Activated CD4-positive, alpha-beta T cell treated with anti-CD3 and anti-CD28 coated beads, Interleukin-2, amount 50 U/mL, for 1 hour (primary cell): ENCODE measurements around the gene IL36RN.

Experiments
- DNase-seq: peaks from one replicate; pipeline ENCODE4 v3.0.0-alpha.2; 2020

The IL36RN gene

DNA sequence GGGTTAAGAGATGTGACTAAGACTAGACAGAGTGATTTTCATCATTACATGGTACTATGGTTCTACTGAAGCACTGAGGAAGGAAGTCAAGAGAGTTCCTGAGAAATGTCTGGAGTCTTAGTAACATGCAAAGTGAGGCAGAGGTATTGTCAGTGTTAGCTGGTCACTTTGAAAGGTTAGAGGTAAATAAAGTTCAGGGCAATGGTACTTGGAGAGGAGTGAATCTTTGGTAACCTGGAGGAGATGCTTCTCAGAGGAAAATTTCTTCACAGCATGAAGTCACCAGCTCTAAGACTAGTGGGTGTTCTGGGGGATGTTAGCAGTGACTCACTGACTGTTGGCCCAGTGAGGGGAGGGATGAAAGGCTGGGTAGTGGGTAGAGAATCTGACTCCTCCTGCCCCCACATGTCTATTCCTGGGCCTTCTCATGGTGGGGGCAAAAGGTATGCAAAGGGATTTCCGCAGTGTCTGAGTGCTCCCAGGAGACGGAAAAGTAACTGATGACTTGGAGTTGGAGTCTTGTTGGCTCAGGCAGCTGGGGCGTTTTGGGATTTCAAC, 45.1 kb downstream of the IL36RN start:
- no peak for DNase-seq

DNA sequence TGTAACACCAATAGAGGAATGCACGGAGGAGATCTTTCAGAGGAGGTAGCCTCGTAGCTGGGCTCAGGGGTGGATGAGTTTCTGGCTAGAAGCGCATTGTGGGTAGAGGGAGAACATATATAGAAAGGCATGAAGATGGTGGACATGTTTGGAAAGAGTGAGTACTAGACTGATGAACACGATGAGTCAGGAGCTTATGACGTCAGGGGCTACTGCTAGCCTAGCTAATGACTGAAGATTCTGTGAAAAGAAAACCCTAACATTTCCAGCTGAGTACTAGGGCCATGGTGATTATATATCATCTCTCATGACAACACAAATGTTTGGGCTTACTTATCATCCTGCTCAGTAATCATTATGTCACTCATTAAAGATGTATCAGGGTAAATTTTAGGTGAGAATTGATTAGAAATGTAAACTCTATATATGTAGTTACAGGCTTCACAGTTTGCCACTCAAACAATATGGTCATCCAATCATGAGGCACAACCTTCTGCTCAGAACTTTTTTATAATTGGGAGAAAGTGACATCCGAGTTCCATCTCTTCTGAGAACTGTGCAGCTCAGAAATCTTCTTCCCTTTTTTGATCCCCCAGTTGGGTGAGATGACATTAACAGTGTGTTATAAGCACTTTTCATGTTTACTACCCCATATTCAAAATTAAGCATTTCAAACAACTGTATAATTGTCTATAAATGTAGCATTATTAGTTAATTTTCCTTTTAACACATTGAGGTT, 46.2 kb downstream of the IL36RN start:
- DNase-seq = no peak

DNA sequence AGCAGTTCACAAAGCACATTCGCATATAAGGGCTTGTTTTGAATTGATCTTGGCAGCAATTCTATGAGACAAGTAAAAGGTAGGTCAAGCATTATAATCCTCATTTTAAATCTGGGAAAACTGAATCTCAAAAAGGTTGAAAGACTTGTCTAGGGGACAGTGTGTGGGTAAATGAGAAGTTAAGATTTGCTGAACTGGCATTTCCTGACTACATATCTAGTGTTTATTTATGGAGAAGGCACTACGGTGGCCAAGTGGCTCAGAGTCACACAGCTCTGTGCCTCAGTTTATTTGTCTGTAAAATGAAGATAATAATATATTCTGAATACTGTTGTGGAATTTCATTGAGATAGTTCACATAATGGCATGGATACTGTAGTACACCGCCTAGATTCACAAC, 52.1 kb downstream of the IL36RN start:
- no peak for DNase-seq

DNA sequence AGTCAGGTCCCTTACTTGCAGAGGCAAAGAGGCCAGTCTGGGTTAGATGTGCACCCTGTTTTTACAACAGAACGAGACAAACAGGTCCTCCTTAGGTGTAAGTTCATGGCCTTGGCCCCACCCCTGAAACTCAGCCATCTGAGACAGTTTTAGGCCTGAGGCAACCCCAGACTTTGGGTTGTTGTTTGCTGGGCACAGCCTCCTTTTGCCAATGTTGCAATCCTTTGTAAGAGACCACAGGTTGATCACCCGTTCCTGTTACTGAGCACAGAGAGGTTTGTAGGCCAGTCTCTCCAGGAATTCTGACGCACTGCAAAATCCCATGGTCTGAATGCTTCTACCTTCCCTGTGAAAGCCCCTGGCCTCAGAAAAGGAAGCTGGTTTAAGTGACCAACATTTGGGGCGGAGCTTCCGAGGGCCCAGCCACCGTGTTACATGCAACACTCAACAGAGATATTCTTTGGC, 52.9 kb downstream of the IL36RN start:
- DNase-seq = no peak

DNA sequence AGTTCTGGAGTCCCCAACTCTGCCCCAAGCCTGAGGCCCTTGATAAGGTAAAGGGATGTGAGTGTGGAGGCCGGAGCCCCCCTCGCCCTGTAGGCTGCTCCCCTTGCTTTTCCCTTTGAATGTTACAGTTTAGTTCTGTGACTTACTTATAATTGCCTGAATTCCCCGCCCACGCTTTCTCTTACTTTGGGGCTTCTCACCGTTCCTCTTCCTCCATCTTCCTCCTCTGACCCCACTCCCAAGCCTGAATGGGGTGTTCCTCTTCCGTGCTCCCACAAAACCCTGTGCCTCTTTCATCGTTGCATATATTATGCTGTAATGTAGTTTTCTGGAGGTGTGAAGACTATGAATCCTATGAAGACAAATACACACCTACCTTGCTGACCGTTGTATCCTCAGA, 53.4 kb downstream of the IL36RN start:
- DNase-seq = no peak

DNA sequence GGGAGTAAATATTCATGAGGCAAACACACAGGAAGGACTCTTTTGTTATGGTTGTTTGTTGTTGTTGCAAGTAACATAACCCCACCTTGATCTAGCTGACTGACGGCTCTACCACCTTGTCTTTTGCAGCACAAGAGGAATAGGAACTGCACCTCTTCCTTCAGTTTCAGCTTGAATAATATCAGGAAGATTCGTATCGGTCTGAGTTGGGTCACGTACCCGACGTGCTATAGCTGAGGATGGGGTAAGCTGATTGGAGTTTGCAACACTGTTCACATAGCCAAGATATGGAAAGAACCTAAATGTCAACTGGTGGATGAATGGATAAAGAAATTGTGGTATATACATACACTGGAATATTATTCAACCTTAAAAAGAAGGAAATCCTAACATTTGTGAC, 53.9 kb downstream of the IL36RN start:
- DNase-seq = no peak

DNA sequence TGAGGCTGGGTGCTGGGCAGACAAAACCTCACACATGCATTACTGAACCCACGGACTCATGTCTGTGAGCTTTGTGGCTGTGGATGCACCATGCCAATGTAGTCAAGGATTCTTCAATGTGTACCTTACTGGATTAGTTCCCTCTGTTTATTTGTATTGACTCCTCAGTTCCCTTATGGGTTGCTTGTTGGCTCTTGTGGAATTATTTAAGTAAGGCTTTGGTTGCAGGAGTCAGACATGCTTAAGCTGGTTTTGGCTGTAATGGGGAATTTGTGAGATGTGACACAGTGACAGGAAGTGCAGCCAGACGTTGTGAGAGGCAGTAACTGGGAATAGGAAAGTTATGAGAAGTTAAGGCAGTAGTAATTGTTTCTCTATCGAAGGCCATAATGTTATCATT, 54.8 kb downstream of the IL36RN start:
- DNase-seq = no peak
